Measurements from ENCODE around the gene FAM171A1.

DNA sequence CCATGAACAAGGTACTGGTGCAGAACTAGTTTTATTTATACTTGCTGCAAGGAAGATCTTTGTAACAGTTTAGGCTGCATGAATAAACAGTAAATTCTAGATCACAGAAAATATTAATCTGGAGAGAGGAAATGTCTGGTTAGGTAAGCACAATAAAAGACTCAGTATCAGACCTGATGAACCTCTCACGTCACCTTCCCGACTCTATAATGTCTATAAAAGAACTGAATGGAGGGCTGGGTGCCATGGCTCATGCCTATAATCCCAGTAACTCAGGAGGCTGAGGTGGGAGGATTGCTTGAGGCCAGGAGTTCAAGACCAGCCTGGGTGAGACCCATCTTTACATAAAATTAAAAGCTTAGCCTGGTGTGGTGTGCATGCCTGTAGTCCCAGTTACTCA, 65.9 kb downstream of the FAM171A1 start:
- TF ChIP-seq, protein P1, sequence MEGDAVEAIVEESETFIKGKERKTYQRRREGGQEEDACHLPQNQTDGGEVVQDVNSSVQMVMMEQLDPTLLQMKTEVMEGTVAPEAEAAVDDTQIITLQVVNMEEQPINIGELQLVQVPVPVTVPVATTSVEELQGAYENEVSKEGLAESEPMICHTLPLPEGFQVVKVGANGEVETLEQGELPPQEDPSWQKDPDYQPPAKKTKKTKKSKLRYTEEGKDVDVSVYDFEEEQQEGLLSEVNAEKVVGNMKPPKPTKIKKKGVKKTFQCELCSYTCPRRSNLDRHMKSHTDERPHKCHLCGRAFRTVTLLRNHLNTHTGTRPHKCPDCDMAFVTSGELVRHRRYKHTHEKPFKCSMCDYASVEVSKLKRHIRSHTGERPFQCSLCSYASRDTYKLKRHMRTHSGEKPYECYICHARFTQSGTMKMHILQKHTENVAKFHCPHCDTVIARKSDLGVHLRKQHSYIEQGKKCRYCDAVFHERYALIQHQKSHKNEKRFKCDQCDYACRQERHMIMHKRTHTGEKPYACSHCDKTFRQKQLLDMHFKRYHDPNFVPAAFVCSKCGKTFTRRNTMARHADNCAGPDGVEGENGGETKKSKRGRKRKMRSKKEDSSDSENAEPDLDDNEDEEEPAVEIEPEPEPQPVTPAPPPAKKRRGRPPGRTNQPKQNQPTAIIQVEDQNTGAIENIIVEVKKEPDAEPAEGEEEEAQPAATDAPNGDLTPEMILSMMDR (IDR thresholded peaks at IDR 0.05): no peak
- TF ChIP-seq EZH2 (IDR thresholded peaks at IDR 0.05; ENCODE audit: borderline replicate concordance, insufficient read depth, low read depth, low read length, poor library complexity, severe bottlenecking): no peak
